Adipocyte (in vitro differentiated cells): ENCODE measurements around the gene PHF10.
"Not testable (repeated sequence)": the region's sequence is repeated elsewhere in the genome, so short reads cannot be mapped to it uniquely, and the experiment has no call there.

Source experiments
- DNase-seq: peaks from one replicate; pipeline ENCODE4 v3.0.0-alpha.2; 2015; ENCODE audit warnings: low read depth
- H3K27me3 ChIP-seq: replicated peaks from 2 replicates; pipeline ENCODE4 v1.7.0; 2013; ENCODE audit warnings: mild to moderate bottlenecking, low read length, moderate library complexity; ENCODE audit not compliant: control insufficient read depth, insufficient read depth
- H3K36me3 ChIP-seq: 2 replicates; pipeline ENCODE4 v1.7.0; 2013; ENCODE audit warnings: low read length, mild to moderate bottlenecking, moderate library complexity; ENCODE audit not compliant: control insufficient read depth, insufficient read depth, severe bottlenecking
- H3K4me1 ChIP-seq: 2 replicates; pipeline ENCODE4 v1.7.0; 2013; ENCODE audit warnings: mild to moderate bottlenecking, low read length, moderate library complexity; ENCODE audit not compliant: control insufficient read depth, insufficient read depth
- H3K4me3 ChIP-seq: 2 replicates; pipeline ENCODE4 v1.7.0; 2013; ENCODE audit warnings: mild to moderate bottlenecking, low read length, moderate library complexity
- H3K9ac ChIP-seq: 2 replicates; pipeline ENCODE4 v1.7.0; 2013; ENCODE audit warnings: mild to moderate bottlenecking, low read length, moderate library complexity
- H3K9me3 ChIP-seq: 2 replicates; pipeline ENCODE4 v1.7.0; 2013; ENCODE audit warnings: mild to moderate bottlenecking, low read length, moderate library complexity; ENCODE audit not compliant: control insufficient read depth

The PHF10 gene

DNA sequence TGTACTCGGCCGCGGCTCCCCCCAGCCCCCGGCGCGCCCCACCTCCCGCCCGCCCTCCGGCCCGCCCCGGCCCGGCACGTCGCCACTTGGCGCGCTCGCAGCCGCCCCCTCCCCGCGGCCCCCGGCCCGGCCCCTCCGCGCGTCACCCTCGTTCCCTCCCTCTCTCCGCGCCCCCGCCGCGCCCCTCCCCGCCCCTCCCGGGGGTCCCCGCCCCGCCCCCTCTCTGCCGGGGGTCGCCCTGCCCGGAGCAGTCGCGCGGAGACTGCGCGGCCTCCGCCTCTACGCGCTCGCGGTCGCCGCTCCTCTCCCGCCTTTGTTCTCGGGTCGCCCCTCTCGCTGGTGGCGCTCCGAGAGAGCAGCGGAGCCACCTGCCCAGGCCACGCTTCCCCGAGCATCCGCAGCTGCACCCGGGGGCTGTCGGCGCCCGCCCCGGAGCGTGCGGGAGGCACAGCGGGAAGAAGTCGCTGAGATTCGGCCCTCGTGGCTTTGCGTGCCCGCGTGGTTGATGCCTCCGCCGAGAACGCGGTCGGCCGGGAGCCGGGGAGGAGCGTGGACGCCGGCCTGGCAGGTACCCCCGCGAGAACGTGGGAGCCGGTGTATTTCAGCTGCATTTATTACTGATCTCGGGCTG, at the start of gene PHF10:
TSS of gene PHF10 (minus strand) at position 7 of the 631 bp plus-strand sequence. CDS start 569 bp downstream, outside the sequence.
- Histone ChIP-seq H3K9ac (peak within 1 kb of the TSS; percentile 91), H3K9me3 (no peaks in the 10 kb centered on the region), H3K36me3 (no peaks in the 10 kb centered on the region), H3K4me3 (peak within 1 kb of the TSS; percentile 85), H3K4me1 (peaks cover 18% of the 10 kb centered on the region), H3K27me3 (no peaks in the 10 kb centered on the region)
- peak; percentile 75 for DNase-seq

DNA sequence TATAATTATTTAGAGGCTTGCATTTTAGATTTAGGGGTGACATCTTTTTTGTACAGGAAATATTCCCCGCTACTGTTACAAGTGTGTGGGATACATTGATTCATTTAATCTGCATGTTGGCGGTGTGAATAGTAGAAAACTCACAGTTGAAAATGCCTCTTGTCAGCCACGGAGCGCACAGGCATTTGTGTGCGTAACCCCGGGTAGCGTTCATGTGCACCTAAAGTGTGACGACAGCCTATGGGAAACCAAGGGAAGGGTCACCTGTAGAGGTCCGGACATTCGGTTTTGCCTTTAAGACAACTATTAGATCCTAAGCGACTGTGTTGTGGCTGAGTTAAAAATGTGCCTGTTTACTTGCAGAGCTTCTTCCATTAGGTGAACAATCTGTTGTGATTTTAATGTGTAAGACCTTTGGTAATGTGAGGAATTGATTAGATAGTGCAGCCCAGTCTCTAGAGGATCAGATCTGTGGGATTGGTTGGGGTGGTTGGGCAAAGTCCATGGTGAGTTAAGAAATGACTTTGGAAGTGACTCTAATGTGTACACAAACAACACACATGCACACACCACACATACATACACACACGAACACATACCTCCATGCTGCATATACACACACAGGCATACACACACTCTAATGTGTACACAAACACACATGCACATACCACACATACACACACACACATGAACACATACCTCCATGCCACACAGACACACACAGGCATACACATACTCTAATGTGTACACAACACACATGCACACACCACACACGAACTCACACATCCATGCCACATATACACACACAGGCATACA, 42.8 kb upstream of the PHF10 start:
- Histone ChIP-seq H3K36me3 (peaks cover 74% of the 10 kb centered on the region), H3K4me3 (no peak overlapping the region), H3K4me1 (no peaks in the 10 kb centered on the region), H3K27me3 (no peaks in the 10 kb centered on the region), H3K9ac (no peak overlapping the region), H3K9me3 (no peaks in the 10 kb centered on the region)
- DNase-seq: no peak

- DNase-seq: peak; percentile 49
- Histone ChIP-seq H3K9ac (no peak overlapping the region), H3K36me3 (peaks cover 78% of the 10 kb centered on the region), H3K9me3 (no peaks in the 10 kb centered on the region), H3K27me3 (no peaks in the 10 kb centered on the region), H3K4me3 (no peak overlapping the region), H3K4me1 (no peaks in the 10 kb centered on the region)
These were observed 41.9 kb upstream of the PHF10 start for GRCh38 chr6:169766232-169766631.

GRCh38 chr6:169765789-169766188, 41.5 kb upstream of the PHF10 start:
- H3K4me3 ChIP-seq, H3K27me3 ChIP-seq, H3K4me1 ChIP-seq, H3K9ac ChIP-seq, H3K9me3 ChIP-seq, DNase-seq: not testable (repeated sequence)
- H3K36me3 ChIP-seq: peaks cover 83% of the 10 kb centered on the region

- Histone ChIP-seq H3K4me1 (no peaks in the 10 kb centered on the region), H3K36me3 (peaks cover 88% of the 10 kb centered on the region), H3K27me3 (no peaks in the 10 kb centered on the region), H3K9ac (no peak overlapping the region), H3K4me3 (no peak overlapping the region), H3K9me3 (no peaks in the 10 kb centered on the region)
- no peak for DNase-seq
These were observed 39.6 kb upstream of the PHF10 start for GRCh38 chr6:169763881-169764280.

- Histone ChIP-seq H3K36me3 (peaks cover 88% of the 10 kb centered on the region), H3K4me1 (no peaks in the 10 kb centered on the region), H3K27me3 (no peaks in the 10 kb centered on the region), H3K9ac (no peak overlapping the region), H3K4me3 (no peak overlapping the region), H3K9me3 (no peaks in the 10 kb centered on the region)
- no peak for DNase-seq
These were observed 39.0 kb upstream of the PHF10 start for GRCh38 chr6:169763308-169763707.

DNA sequence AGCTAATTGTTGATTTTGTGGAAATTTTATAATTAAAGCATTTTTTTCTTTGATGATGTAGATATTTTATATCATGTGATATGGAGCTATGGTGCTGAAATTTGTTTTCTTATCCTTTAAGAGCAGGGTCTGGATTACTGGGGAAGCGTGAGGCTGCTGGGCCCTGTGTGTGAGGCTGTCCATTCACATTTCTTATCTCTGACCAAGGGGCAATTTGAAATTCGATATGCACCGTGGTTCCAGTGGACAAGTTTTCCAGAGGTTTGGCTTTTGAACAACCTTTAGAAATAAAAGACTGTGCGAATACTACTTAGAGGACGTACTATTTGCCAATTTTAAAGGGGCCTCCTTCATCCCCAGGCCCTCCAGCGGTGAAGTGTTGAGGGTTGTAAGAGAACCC, 30.9 kb upstream of the PHF10 start:
- H3K9ac ChIP-seq: no peak overlapping the region
- H3K27me3 ChIP-seq: no peaks in the 10 kb centered on the region
- no peak for DNase-seq
- peaks cover 37% of the 10 kb centered on the region for H3K36me3 ChIP-seq
- H3K4me3 ChIP-seq: no peak overlapping the region
- no peaks in the 10 kb centered on the region for H3K9me3 ChIP-seq
- H3K4me1 ChIP-seq: peaks cover 17% of the 10 kb centered on the region

DNA sequence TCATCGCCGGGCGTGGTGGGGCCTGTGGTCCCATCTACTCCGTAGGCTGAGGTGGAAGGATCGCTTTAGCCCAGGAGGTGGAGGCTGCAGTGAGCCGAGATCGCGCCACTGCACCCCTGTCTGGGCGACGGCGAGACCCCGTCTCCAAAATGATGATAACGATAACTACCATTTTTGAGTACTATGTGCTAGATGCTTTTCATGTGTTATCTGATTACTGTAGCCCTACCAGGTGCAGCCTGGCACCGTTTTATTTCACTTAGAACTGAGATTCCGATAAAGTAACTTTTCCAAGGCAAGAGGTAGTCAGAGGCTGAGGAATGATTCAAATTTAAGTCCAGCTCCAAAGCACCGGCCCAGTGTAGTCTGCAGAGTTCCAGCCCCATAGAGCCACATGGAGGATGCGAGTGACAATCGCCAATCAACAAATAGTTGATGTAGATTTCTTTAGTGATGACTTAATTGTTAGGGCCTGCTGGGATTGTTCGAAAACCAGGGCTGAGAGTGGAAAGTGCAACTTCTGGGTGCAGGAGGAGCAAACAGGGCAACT, 27.8 kb upstream of the PHF10 start:
- Histone ChIP-seq H3K4me1 (peaks cover 20% of the 10 kb centered on the region), H3K4me3 (peak overlapping the region; percentile 98), H3K27me3 (no peaks in the 10 kb centered on the region), H3K9me3 (no peaks in the 10 kb centered on the region), H3K9ac (peak overlapping the region; percentile 97), H3K36me3 (peaks cover 7% of the 10 kb centered on the region)
- peak; percentile 26 for DNase-seq

DNA sequence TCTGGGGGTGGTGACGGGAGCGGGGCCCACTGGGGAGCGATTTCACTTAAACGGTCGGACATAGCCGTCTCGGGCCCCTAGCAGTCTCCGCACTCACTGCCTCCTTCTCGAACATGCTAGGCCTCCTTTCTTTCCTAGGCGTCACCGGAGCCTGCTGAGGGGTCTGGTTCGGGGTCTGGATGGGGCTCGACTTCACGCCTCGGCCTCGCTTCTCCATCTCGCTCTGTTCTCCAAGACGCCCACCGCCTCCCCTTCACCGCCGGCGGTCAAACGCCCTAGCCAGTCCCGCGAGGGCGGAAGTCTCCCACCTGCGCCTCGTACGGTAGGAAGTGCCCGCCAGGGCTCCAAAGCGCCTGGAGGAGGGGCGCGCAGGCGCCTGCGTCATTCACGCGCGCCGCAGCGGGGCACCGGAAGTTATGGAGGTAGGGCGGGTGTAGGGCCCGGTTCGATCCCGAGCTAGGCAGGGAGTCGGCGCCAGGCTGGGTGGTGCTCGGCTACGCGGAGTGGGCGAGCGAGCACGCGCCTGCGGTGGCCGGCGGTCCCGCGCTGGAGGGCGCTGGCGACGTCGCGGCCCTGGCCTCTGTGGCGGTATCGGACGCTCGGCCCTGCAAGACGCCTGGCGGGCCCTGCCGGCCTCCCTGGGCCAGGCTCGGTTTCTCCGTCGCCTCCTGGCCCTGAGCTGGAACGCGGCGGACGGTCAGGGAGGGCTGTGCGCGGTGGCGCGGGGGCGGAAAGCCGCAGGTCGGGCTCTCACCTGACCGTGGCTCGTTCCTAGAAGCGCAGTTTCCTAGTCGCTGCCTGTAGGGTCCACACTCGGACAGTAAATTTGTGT, 27.2 kb upstream of the PHF10 start, which contains the start of the genes DYNLT2 and ERMARD:
TSS of gene DYNLT2 (minus strand) at position 331 of the 832 bp plus-strand sequence. CDS start at position 217, 114 bp downstream.
TSS of gene ERMARD (plus strand) at position 381 of the 832 bp plus-strand sequence. CDS start at position 417, 36 bp downstream.
- peak; percentile 97 for DNase-seq
- Histone ChIP-seq H3K4me3 (peak within 1 kb of the TSS; percentile 98), H3K4me1 (peaks cover 20% of the 10 kb centered on the region), H3K9ac (peak within 1 kb of the TSS; percentile 97), H3K27me3 (no peaks in the 10 kb centered on the region), H3K9me3 (no peaks in the 10 kb centered on the region), H3K36me3 (peaks cover under 1% of the 10 kb centered on the region)

- no peaks in the 10 kb centered on the region for H3K36me3 ChIP-seq
- peaks cover 10% of the 10 kb centered on the region for H3K4me1 ChIP-seq
- no peak overlapping the region for H3K4me3 ChIP-seq
- no peaks in the 10 kb centered on the region for H3K27me3 ChIP-seq
- H3K9me3 ChIP-seq: peaks cover 14% of the 10 kb centered on the region
- no peak overlapping the region for H3K9ac ChIP-seq
- DNase-seq: no peak
These were observed 22.3 kb upstream of the PHF10 start for GRCh38 chr6:169746556-169746955.
